IMR-90 (cell line): Measurements from ENCODE around the gene ABHD17A. TPM values are rescaled to one million over a fixed set of nuclear protein-coding genes. Genes with fewer than 3 reads are reported as not detected.
A peak's percentile ranks its signal among the peaks of the same experiment; 100 is the strongest.

Source experiments
- ATAC-seq: fragments of 200-7000 bp; cut with Tn5 transposase; 2 replicates; pipeline ENCODE4 v1.9.1; 2020; ENCODE audit warnings: low read depth, mild to moderate bottlenecking, moderate library complexity
- BruUV-seq: library from RNA; stranded (reverse); fragments of 400-500 nt; replicated peaks from 2 replicates; lab custom pipeline; 2021; lab: Mats Ljungman, UMichigan
- CTCF ChIA-PET: fragments of 300-600 bp; formaldehyde crosslinking; extraction: SDS; loops from one replicate; lab custom pipeline; 2021; ENCODE audit warnings: antibody characterized with exemption; lab: Yijun Ruan, JAX
- POLR2A ChIA-PET: fragments of 300-600 bp; sonication (Branson Sonifier 250); formaldehyde crosslinking; loops from one replicate; lab custom pipeline; 2022; ENCODE audit warnings: antibody characterized with exemption; ENCODE audit not compliant: unreplicated experiment; lab: Charles Lee
- DNase-seq: peaks from one replicate; pipeline ENCODE4 v3.0.0; 2013
- H2AFZ ChIP-seq: replicated peaks from 2 replicates; pipeline ENCODE3; 2013; ENCODE audit warnings: low read length, mild to moderate bottlenecking; ENCODE audit not compliant: poor library complexity
- H2AK5ac ChIP-seq: 2 replicates; pipeline ENCODE4 v1.6.1; 2013; ENCODE audit warnings: low read depth, low read length, inconsistent platforms
- H2AK9ac ChIP-seq: replicated peaks from 2 replicates; pipeline ENCODE3; 2013; ENCODE audit warnings: mild to moderate bottlenecking, low read depth, low read length, moderate library complexity; ENCODE audit not compliant: poor library complexity
- H2BK120ac ChIP-seq: 2 replicates; pipeline ENCODE4 v1.6.1; 2013; ENCODE audit warnings: low read depth, low read length, inconsistent platforms
- H2BK15ac ChIP-seq: 3 replicates; pipeline ENCODE4 v1.6.1; 2013; ENCODE audit warnings: low read depth, low read length, inconsistent platforms
- H2BK20ac ChIP-seq: 2 replicates; pipeline ENCODE4 v1.6.1; 2013; ENCODE audit warnings: low read depth, mild to moderate bottlenecking, inconsistent platforms, low read length, moderate library complexity
- H2BK5ac ChIP-seq: 2 replicates; pipeline ENCODE4 v1.6.1; 2013; ENCODE audit warnings: mild to moderate bottlenecking, low read depth, low read length, inconsistent platforms; ENCODE audit not compliant: poor library complexity, severe bottlenecking
- H3K14ac ChIP-seq: replicated peaks from 2 replicates; pipeline ENCODE4 v1.6.1; 2013; ENCODE audit warnings: low read depth, low read length, inconsistent platforms
- H3K18ac ChIP-seq: 2 replicates; pipeline ENCODE4 v1.6.1; 2013; ENCODE audit warnings: low read depth, low read length, control low read depth
- H3K23ac ChIP-seq: 2 replicates; pipeline ENCODE4 v1.6.1; 2013; ENCODE audit warnings: low read depth, low read length, inconsistent platforms
- H3K27ac ChIP-seq: 2 replicates; pipeline ENCODE4 v1.5.1; 2013; ENCODE audit warnings: mild to moderate bottlenecking, control low read depth, low read length; ENCODE audit not compliant: insufficient read depth
- H3K27me3 ChIP-seq: 2 replicates; pipeline ENCODE4 v1.6.1; 2013; ENCODE audit warnings: low read length; ENCODE audit not compliant: control insufficient read depth, insufficient read depth
- H3K36me3 ChIP-seq: 2 replicates; pipeline ENCODE4 v1.6.1; 2013; ENCODE audit warnings: low read length, mixed read lengths; ENCODE audit not compliant: control insufficient read depth, insufficient read depth
- H3K4ac ChIP-seq: 2 replicates; pipeline ENCODE4 v1.6.1; 2013; ENCODE audit warnings: low read depth, low read length, inconsistent platforms
- H3K4me1 ChIP-seq: 2 replicates; pipeline ENCODE4 v1.6.1; 2013; ENCODE audit warnings: low read length, mixed read lengths; ENCODE audit not compliant: control insufficient read depth, insufficient read depth
- H3K4me2 ChIP-seq: 2 replicates; pipeline ENCODE4 v1.6.1; 2013; ENCODE audit warnings: low read depth, mild to moderate bottlenecking, control low read depth, low read length, moderate library complexity
- H3K4me3 ChIP-seq: 2 replicates; pipeline ENCODE4 v1.5.1; 2013; ENCODE audit warnings: low read depth, mild to moderate bottlenecking, control low read depth, low read length, moderate library complexity; ENCODE audit not compliant: insufficient read depth
- H3K56ac ChIP-seq: 2 replicates; pipeline ENCODE4 v1.6.1; 2013; ENCODE audit warnings: low read length, inconsistent platforms; ENCODE audit not compliant: insufficient read depth; ENCODE audit errors: extremely low read depth
- H3K79me1 ChIP-seq, 2 experiments: 2 replicates each; pipeline ENCODE4 v1.6.1; 2013; ENCODE audit warnings: low read length in 2 of 2, inconsistent platforms in 1 of 2, low read depth in 1 of 2
- H3K9ac ChIP-seq: 2 replicates; pipeline ENCODE4 v1.6.1; 2013; ENCODE audit warnings: low read depth, low read length, control low read depth
- H3K9me1 ChIP-seq: 2 replicates; pipeline ENCODE4 v1.6.1; 2013; ENCODE audit warnings: low read length, inconsistent platforms; ENCODE audit not compliant: insufficient read depth
- H3K9me3 ChIP-seq: 2 replicates; pipeline ENCODE4 v1.6.1; 2013; ENCODE audit warnings: low read length; ENCODE audit not compliant: control insufficient read depth, insufficient read depth
- H4K20me1 ChIP-seq: 2 replicates; pipeline ENCODE4 v1.6.1; 2013; ENCODE audit warnings: low read length, inconsistent platforms; ENCODE audit not compliant: insufficient read depth
- H4K5ac ChIP-seq: 2 replicates; pipeline ENCODE4 v1.6.1; 2013; ENCODE audit warnings: mild to moderate bottlenecking, low read depth, low read length, control low read depth
- H4K8ac ChIP-seq, 2 experiments: 2 replicates each; pipeline ENCODE4 v1.6.1; 2013; ENCODE audit warnings: low read depth in 2 of 2, low read length in 2 of 2, control low read depth in 1 of 2, inconsistent platforms in 1 of 2
- H4K91ac ChIP-seq: 2 replicates; pipeline ENCODE4 v1.6.1; 2013; ENCODE audit warnings: low read depth, low read length, inconsistent platforms; ENCODE audit not compliant: insufficient read depth
- BHLHE40 ChIP-seq: fragments of 150-350 bp; IDR thresholded peaks from 2 replicates; pipeline ENCODE4 v1.6.1; 2016; ENCODE audit warnings: mild to moderate bottlenecking, low read depth, low read length
- FOS ChIP-seq: fragments of 150-350 bp; IDR thresholded peaks from 2 replicates; pipeline ENCODE4 v1.6.1; 2016; ENCODE audit warnings: low read depth, low read length
- MAFK ChIP-seq: IDR thresholded peaks from 2 replicates; pipeline ENCODE4 v1.6.1; 2012; ENCODE audit warnings: low read depth, low read length, improper control_type of control experiment
- MAZ ChIP-seq: IDR thresholded peaks from 2 replicates; pipeline ENCODE4 v1.6.1; 2012; ENCODE audit warnings: low read depth, mild to moderate bottlenecking, low read length, improper control_type of control experiment, moderate library complexity, borderline replicate concordance
- NFE2L2 ChIP-seq: fragments of 150-350 bp; IDR thresholded peaks from 2 replicates; pipeline ENCODE4 v1.6.1; 2016; ENCODE audit warnings: low read depth, mild to moderate bottlenecking, low read length
- POLR2A ChIP-seq: IDR thresholded peaks from 2 replicates; pipeline ENCODE4 v1.6.1; 2012; ENCODE audit warnings: mild to moderate bottlenecking, low read depth, low read length
- RAD21 ChIP-seq: IDR thresholded peaks from 2 replicates; pipeline ENCODE4 v1.6.1; 2012; ENCODE audit warnings: low read length, improper control_type of control experiment
- RCOR1 ChIP-seq: IDR thresholded peaks from 2 replicates; pipeline ENCODE4 v1.6.1; 2012; ENCODE audit warnings: mild to moderate bottlenecking, low read length, improper control_type of control experiment; ENCODE audit not compliant: insufficient replicate concordance
- RFX5 ChIP-seq: IDR thresholded peaks from 2 replicates; pipeline ENCODE4 v1.8.0; 2012; ENCODE audit warnings: low read depth, mild to moderate bottlenecking, low read length, moderate library complexity
- SMC3 ChIP-seq: fragments of 150-350 bp; IDR thresholded peaks from 2 replicates; pipeline ENCODE4 v1.6.1; 2016; ENCODE audit warnings: low read depth, mild to moderate bottlenecking, antibody characterized with exemption, low read length, moderate library complexity
- WGBS, 2 experiments: methylation state at CpG; one replicate each; pipeline versions ENCODE4 v1.1.5 to v1.1.7; 2013; ENCODE audit warnings: missing lambda C conversion rate in 2 of 2; ENCODE audit not compliant: insufficient read length in 1 of 2; ENCODE audit errors: extremely low coverage in 2 of 2; 5-methylcytosine and 5-hydroxymethylcytosine counted together
- dilution Hi-C: fragments of 300-500 bp; cut with HindIII; formaldehyde crosslinking; loops from one replicate; pipeline ENCODE4 v1.14.3; 2018; ENCODE audit warnings: low sequenced_read_pairs; ENCODE audit not compliant: unreplicated experiment
- in situ Hi-C: fragments of 300-500 bp; cut with MboI; formaldehyde crosslinking; loops from 3 replicates; pipeline ENCODE4 v1.14.3; 2019; ENCODE audit warnings: low sequenced_read_pairs, inconsistent platforms, mixed read lengths
- intact Hi-C: fragments of 100-400 bp; cut with micrococcal nuclease; formaldehyde crosslinking; loops from 2 replicates; pipeline ENCODE4 v1.10.0; 2022
- polyA plus RNA-seq, 3 experiments: library from polyadenylated mRNA; depleted of rRNA; stranded (reverse); fragments of >200 nt; gene quantifications; 2 replicates each; pipeline ENCODE4 v1.2.3, GENCODE V29; 2012; ENCODE audit warnings: low replicate concordance in 1 of 3
- total RNA-seq: library from RNA; depleted of rRNA; stranded (reverse); fragments of >200 nt; gene quantifications from 2 replicates; pipeline ENCODE4 v1.2.3, GENCODE V29; 2012
- TF ChIP-seq, protein P1 (sequence below): fragments of 150-350 bp; IDR thresholded peaks from 2 replicates; pipeline ENCODE4 v1.6.1; 2017; ENCODE audit warnings: mild to moderate bottlenecking, antibody characterized with exemption, low read length, low read depth
- TF ChIP-seq, protein P2 (sequence below): conservative IDR thresholded peaks from 2 replicates; pipeline ENCODE4 v1.5.1; 2012; ENCODE audit warnings: mild to moderate bottlenecking, low read depth, low read length, improper control_type of control experiment

The ABHD17A gene
- total and polyA plus RNA-seq, 2 of the 4 experiments (the other 2 are of a cell fraction) = 37.8 to 76.2 TPM

DNA sequence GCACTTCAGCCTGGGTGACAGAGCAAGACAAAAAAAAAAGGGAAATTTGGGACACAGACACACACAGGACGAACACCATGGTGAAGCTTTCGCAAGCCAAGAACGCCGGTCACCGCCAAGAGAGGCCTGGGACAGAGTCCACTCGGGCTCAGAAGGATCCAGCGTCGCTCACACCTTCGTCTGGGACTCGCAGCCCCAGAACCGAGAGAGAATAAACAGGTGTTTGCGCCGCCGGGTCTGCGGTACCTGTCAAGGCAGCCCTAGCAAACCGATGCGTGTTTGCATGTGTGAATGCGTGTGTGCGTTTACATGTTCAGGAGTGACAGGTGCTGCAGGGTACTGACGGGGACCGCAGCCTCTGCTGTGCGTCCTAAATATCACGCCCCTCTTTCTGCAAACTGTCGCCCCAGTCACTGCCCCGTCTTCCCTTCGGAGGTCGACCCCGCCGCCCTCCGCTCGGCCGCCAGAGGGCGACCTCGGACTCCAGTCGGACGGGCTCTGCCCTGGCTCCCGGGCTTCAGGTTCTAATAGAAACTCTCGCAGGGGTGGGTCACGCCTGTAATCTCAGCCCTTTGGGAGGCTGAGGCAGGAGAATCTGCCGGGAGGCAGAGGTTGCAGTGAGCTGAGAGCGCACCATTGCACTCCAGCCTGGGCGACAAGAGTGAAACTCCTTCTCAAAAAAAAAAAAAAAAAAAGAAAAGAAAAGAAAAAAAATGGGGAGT is 43.9 kb upstream of the ABHD17A start:
- H3K9me3 ChIP-seq = no peaks in the 10 kb centered on the region; the same call in 1 of the 2 replicates
- dilution Hi-C loops (no loop called here), in situ Hi-C loops (no loop called here), intact Hi-C loops (loop anchor here (1.0 kb wide), 2 partner anchors 140 to 387 kb away; no protein-coding TSS in a partner anchor)
- DNase-seq = peak; percentile 52
- H3K27me3 ChIP-seq = no peaks in the 10 kb centered on the region
- no peak overlapping the region for H3K23ac ChIP-seq
- TF ChIP-seq, protein P1, sequence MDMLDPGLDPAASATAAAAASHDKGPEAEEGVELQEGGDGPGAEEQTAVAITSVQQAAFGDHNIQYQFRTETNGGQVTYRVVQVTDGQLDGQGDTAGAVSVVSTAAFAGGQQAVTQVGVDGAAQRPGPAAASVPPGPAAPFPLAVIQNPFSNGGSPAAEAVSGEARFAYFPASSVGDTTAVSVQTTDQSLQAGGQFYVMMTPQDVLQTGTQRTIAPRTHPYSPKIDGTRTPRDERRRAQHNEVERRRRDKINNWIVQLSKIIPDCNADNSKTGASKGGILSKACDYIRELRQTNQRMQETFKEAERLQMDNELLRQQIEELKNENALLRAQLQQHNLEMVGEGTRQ = no peak
- TF ChIP-seq NFE2L2 (no peak), MAFK (no peak), RAD21 (peak; percentile 73), RCOR1 (no peak), RFX5 (no peak), MAZ (0 out of 2 replicates have a peak, but pooled peaks have one; percentile 23), POLR2A (no peak), BHLHE40 (no peak), SMC3 (peak; percentile 65), FOS (no peak)
- TF ChIP-seq, protein P2, sequence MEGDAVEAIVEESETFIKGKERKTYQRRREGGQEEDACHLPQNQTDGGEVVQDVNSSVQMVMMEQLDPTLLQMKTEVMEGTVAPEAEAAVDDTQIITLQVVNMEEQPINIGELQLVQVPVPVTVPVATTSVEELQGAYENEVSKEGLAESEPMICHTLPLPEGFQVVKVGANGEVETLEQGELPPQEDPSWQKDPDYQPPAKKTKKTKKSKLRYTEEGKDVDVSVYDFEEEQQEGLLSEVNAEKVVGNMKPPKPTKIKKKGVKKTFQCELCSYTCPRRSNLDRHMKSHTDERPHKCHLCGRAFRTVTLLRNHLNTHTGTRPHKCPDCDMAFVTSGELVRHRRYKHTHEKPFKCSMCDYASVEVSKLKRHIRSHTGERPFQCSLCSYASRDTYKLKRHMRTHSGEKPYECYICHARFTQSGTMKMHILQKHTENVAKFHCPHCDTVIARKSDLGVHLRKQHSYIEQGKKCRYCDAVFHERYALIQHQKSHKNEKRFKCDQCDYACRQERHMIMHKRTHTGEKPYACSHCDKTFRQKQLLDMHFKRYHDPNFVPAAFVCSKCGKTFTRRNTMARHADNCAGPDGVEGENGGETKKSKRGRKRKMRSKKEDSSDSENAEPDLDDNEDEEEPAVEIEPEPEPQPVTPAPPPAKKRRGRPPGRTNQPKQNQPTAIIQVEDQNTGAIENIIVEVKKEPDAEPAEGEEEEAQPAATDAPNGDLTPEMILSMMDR = peak; percentile 84
- H4K8ac ChIP-seq = peak overlapping the region in 1 of 2 experiments; percentile 59; a peak in 1 of 4 replicates
- no peak overlapping the region for H2BK5ac ChIP-seq
- peak overlapping the region; percentile 86 for H3K4me2 ChIP-seq
- no peak overlapping the region for H3K4ac ChIP-seq
- H3K9me1 ChIP-seq = no peaks in the 10 kb centered on the region
- BruUV-seq = no TSS peak
- peak; percentile 95 for ATAC-seq
- no peak overlapping the region for H2BK15ac ChIP-seq
- ChIA-PET POLR2A (no interaction called here), CTCF (no interaction called here)
- H4K20me1 ChIP-seq = no peaks in the 10 kb centered on the region
- H3K27ac ChIP-seq = no peak overlapping the region
- 16% methylated on average over 22 of the region's 42 CpGs; no CpG with 5 or more reads in 1 of the 2 experiments for WGBS, 2 experiments
- H3K14ac ChIP-seq = no peak overlapping the region
- peaks cover 10% of the 10 kb centered on the region; the same call in 1 of the 2 replicates for H3K36me3 ChIP-seq
- H2BK20ac ChIP-seq = no peak overlapping the region
- H3K4me1 ChIP-seq = peaks cover 6% of the 10 kb centered on the region
- peak overlapping the region; percentile 93 for H2AFZ ChIP-seq
- H2BK120ac ChIP-seq = no peak overlapping the region
- H3K4me3 ChIP-seq = peak overlapping the region; percentile 45
- H4K91ac ChIP-seq = no peak overlapping the region
- H3K18ac ChIP-seq = no peak overlapping the region
- H2AK5ac ChIP-seq = no peak overlapping the region
- no peak overlapping the region for H3K56ac ChIP-seq
- peak overlapping the region; percentile 26; the same call in 1 of the 2 replicates for H3K9ac ChIP-seq
- no peak overlapping the region for H2AK9ac ChIP-seq
- H4K5ac ChIP-seq = no peak overlapping the region
- H3K79me1 ChIP-seq = no peaks in the 10 kb centered on the region
